GM21528 (cell line): Measurements from ENCODE around the gene B3GNT9.
"Not testable (repeated sequence)": the region's sequence is repeated elsewhere in the genome, so short reads cannot be mapped to it uniquely, and the experiment has no call there.

Source experiments
- ATAC-seq: cut with Tn5 transposase; IDR thresholded peaks from one replicate; pipeline ENCODE4 v1.9.1; 2021; ENCODE audit warnings: mild to moderate bottlenecking, moderate library complexity; ENCODE audit not compliant: unreplicated experiment, low FRiP score

The B3GNT9 gene

GRCh38 chr16:67154578-67155294 is 3.9 kb upstream of the B3GNT9 start:
- no peak for ATAC-seq

- ATAC-seq: no peak
These were observed 766 bp upstream of the B3GNT9 start for GRCh38 chr16:67151431-67152097.

GRCh38 chr16:67150047-67150832 is 558 bp downstream of the B3GNT9 start:
- ATAC-seq: no peak

- ATAC-seq: no peak
These were observed 1.3 kb downstream of the B3GNT9 start for GRCh38 chr16:67149276-67150046.

- ATAC-seq: no peak
These were observed 2.0 kb downstream of the B3GNT9 start for GRCh38 chr16:67148656-67149275.

GRCh38 chr16:67148221-67148620 is 2.6 kb downstream of the B3GNT9 start:
- no peak for ATAC-seq

GRCh38 chr16:67147437-67148140 is 3.2 kb downstream of the B3GNT9 start:
- no peak for ATAC-seq

GRCh38 chr16:67146523-67147357 is 4.1 kb downstream of the B3GNT9 start:
- ATAC-seq: no peak

GRCh38 chr16:67145746-67146145 is 5.1 kb downstream of the B3GNT9 start:
- no peak for ATAC-seq

GRCh38 chr16:67144943-67145342 is 5.9 kb downstream of the B3GNT9 start:
- no peak for ATAC-seq

GRCh38 chr16:67142342-67142741 is 8.5 kb downstream of the B3GNT9 start:
- no peak for ATAC-seq

GRCh38 chr16:67141391-67141790 is 9.4 kb downstream of the B3GNT9 start:
- no peak for ATAC-seq

- no peak for ATAC-seq
These were observed 13.2 kb downstream of the B3GNT9 start for GRCh38 chr16:67137605-67138004.

GRCh38 chr16:67129422-67129821 is 21.4 kb downstream of the B3GNT9 start:
- no peak for ATAC-seq

- ATAC-seq: no peak
These were observed 21.9 kb downstream of the B3GNT9 start for GRCh38 chr16:67128887-67129286.

- no peak for ATAC-seq
These were observed 22.4 kb downstream of the B3GNT9 start for GRCh38 chr16:67128417-67128816.

GRCh38 chr16:67122799-67123198 is 28.0 kb downstream of the B3GNT9 start:
- not testable (repeated sequence) for ATAC-seq

- ATAC-seq: no peak
These were observed 30.8 kb downstream of the B3GNT9 start for GRCh38 chr16:67120025-67120424.

- no peak for ATAC-seq
These were observed 33.1 kb downstream of the B3GNT9 start for GRCh38 chr16:67117716-67118115.
